WTC11 (cell line): ENCODE results near the gene CFAP161. TPM values are rescaled to one million over a fixed set of nuclear protein-coding genes. Genes with fewer than 3 reads are reported as not detected.
"Not testable (repeated sequence)": the region's sequence is repeated elsewhere in the genome, so short reads cannot be mapped to it uniquely, and the experiment has no call there.

Experiments
- ATAC-seq: fragments of 200-7000 bp; cut with Tn5 transposase; 2 replicates; pipeline ENCODE4 v1.10.0; 2021; ENCODE audit warnings: mild to moderate bottlenecking, moderate library complexity
- CTCF ChIA-PET: fragments of 300-600 bp; sonication (Branson Sonifier 250); formaldehyde crosslinking; loops from one replicate; lab custom pipeline; 2021; ENCODE audit warnings: antibody characterized with exemption; lab: Charles Lee
- POLR2A ChIA-PET: fragments of 350-600 bp; sonication (Branson Sonifier 250); formaldehyde crosslinking; loops from one replicate; lab custom pipeline; 2021; ENCODE audit warnings: antibody characterized with exemption; lab: Charles Lee
- DNase-seq: peaks from one replicate; pipeline ENCODE4 v3.0.0; 2021; ENCODE audit warnings: low spot score
- H3K27ac Mint-ChIP-seq: 2 replicates; pipeline ENCODE4 v1.8.0; 2021; ENCODE audit warnings: mixed read lengths
- H3K27me3 Mint-ChIP-seq: 2 replicates; pipeline ENCODE4 v1.8.0; 2021; ENCODE audit warnings: low read depth, mild to moderate bottlenecking, moderate library complexity, mixed read lengths
- H3K36me3 Mint-ChIP-seq: 2 replicates; pipeline ENCODE4 v1.8.0; 2021; ENCODE audit warnings: mixed read lengths
- H3K4me1 Mint-ChIP-seq: 2 replicates; pipeline ENCODE4 v1.8.0; 2022; ENCODE audit warnings: mixed read lengths
- H3K4me3 Mint-ChIP-seq: 2 replicates; pipeline ENCODE4 v1.8.0; 2021; ENCODE audit warnings: mild to moderate bottlenecking, moderate library complexity, mixed read lengths
- H3K9me3 Mint-ChIP-seq: 2 replicates; pipeline ENCODE4 v1.8.0; 2021; ENCODE audit warnings: mixed read lengths
- GRHL2 ChIP-seq: fragments of 250-450 bp; sonication (Bioruptor Pico); IDR thresholded peaks from 2 replicates; pipeline ENCODE4 v1.8.0; 2022; ENCODE audit warnings: mild to moderate bottlenecking, moderate library complexity; ENCODE audit not compliant: insufficient replicate concordance, severe bottlenecking
- GTF2I ChIP-seq: fragments of 250-450 bp; sonication (Bioruptor Pico); conservative IDR thresholded peaks from 2 replicates; pipeline ENCODE4 v1.4.0; 2021; ENCODE audit warnings: mild to moderate bottlenecking
- NR1H2 ChIP-seq: sonication (generic); formaldehyde crosslinking; IDR thresholded peaks from 2 replicates; pipeline ENCODE4 v1.9.0; 2021; ENCODE audit warnings: mild to moderate bottlenecking, moderate library complexity, missing genetic modification reagents
- TCF7 ChIP-seq: sonication (generic); formaldehyde crosslinking; IDR thresholded peaks from 2 replicates; pipeline ENCODE4 v1.8.0; 2022; ENCODE audit warnings: mild to moderate bottlenecking, low read depth, missing genetic modification reagents, moderate library complexity
- ZNF121 ChIP-seq: sonication (generic); formaldehyde crosslinking; IDR thresholded peaks from 2 replicates; pipeline ENCODE4 v1.8.0; 2023; ENCODE audit warnings: missing genetic modification reagents
- ZNF317 ChIP-seq: sonication (generic); formaldehyde crosslinking; IDR thresholded peaks from 2 replicates; pipeline ENCODE4 v1.8.1; 2023; ENCODE audit warnings: low read depth, mild to moderate bottlenecking, moderate library complexity, missing genetic modification reagents, borderline replicate concordance
- total RNA-seq: library from RNA; stranded (reverse); gene quantifications from 3 replicates; pipeline ENCODE4 v1.2.3, GENCODE V29; 2021
- TF ChIP-seq, protein P1 (sequence below): sonication (generic); formaldehyde crosslinking; IDR thresholded peaks from 2 replicates; pipeline ENCODE4 v1.8.1; 2023; ENCODE audit warnings: mild to moderate bottlenecking, missing genetic modification reagents, moderate library complexity
- TF ChIP-seq, protein P2 (sequence below): fragments of 250-450 bp; sonication (Bioruptor Pico); IDR thresholded peaks from 2 replicates; pipeline ENCODE4 v1.9.0; 2021; ENCODE audit warnings: mild to moderate bottlenecking
- TF ChIP-seq, protein P3 (sequence below): sonication (generic); formaldehyde crosslinking; conservative IDR thresholded peaks from 2 replicates; pipeline ENCODE4 v1.8.1; 2022; ENCODE audit warnings: mild to moderate bottlenecking, missing genetic modification reagents
- TF ChIP-seq, protein P4 (sequence below): sonication (generic); formaldehyde crosslinking; IDR thresholded peaks from 2 replicates; pipeline ENCODE4 v1.8.0; 2022; ENCODE audit warnings: mild to moderate bottlenecking, missing genetic modification reagents
- TF ChIP-seq, protein P5 (sequence below): fragments of 250-450 bp; sonication (Bioruptor Pico); IDR thresholded peaks from 2 replicates; pipeline ENCODE4 v1.9.0; 2021; ENCODE audit warnings: mild to moderate bottlenecking
- TF ChIP-seq, protein P6 (sequence below): sonication (generic); formaldehyde crosslinking; conservative IDR thresholded peaks from 2 replicates; pipeline ENCODE4 v1.8.1; 2023; ENCODE audit warnings: mild to moderate bottlenecking, low read depth, missing genetic modification reagents, moderate library complexity
- TF ChIP-seq, protein P7 (sequence below): sonication (generic); formaldehyde crosslinking; IDR thresholded peaks from 2 replicates; pipeline ENCODE4 v1.8.0; 2023; ENCODE audit warnings: mild to moderate bottlenecking, missing genetic modification reagents
- TF ChIP-seq, protein P8 (sequence below): sonication (generic); formaldehyde crosslinking; IDR thresholded peaks from 2 replicates; pipeline ENCODE4 v1.8.1; 2023; ENCODE audit warnings: mild to moderate bottlenecking, missing genetic modification reagents

Gene CFAP161
- total RNA-seq, 1 experiment from 2014 or later: not detected

DNA sequence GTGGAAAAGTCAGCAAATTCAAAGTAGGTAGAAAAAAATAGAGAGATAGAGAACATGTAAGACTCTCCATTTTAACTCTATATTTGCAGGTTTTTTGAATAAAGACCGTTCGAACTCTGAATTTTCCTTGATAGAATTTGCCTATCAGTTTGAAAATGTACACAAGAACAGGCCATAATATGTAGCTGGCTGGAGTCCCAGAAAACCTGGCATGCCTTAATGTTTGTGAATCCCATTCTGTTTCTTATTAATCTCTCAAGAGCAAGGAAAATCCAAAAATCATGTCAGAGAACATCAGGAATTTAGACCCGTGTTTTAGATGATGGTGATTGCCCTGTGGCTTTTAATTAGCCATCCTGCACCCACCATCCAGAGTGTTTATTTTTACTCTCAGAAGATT, 7.2 kb upstream of the CFAP161 start:
- Mint-ChIP-seq H3K36me3 (peaks cover under 1% of the 10 kb centered on the region; the same call in 1 of the 2 replicates), H3K27me3 (peaks cover 28% of the 10 kb centered on the region), H3K9me3 (peaks cover 21% of the 10 kb centered on the region), H3K4me1 (no peaks in the 10 kb centered on the region), H3K27ac (no peak overlapping the region), H3K4me3 (no peak overlapping the region)
- POLR2A ChIA-PET: no interaction called here
- CTCF ChIA-PET: interaction anchor here (1.1 kb wide), 2 partner anchors 20 to 139 kb away, joined by 3 to 6 read pairs; no protein-coding TSS in a partner anchor
- ATAC-seq (no peak), DNase-seq (no peak)
- TF ChIP-seq, protein P1, sequence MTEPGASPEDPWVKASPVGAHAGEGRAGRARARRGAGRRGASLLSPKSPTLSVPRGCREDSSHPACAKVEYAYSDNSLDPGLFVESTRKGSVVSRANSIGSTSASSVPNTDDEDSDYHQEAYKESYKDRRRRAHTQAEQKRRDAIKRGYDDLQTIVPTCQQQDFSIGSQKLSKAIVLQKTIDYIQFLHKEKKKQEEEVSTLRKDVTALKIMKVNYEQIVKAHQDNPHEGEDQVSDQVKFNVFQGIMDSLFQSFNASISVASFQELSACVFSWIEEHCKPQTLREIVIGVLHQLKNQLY (CRISPR knock-in tag): no peak
- TF ChIP-seq, protein P2, sequence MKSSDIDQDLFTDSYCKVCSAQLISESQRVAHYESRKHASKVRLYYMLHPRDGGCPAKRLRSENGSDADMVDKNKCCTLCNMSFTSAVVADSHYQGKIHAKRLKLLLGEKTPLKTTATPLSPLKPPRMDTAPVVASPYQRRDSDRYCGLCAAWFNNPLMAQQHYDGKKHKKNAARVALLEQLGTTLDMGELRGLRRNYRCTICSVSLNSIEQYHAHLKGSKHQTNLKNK: no peak
- TF ChIP-seq ZNF121 (no peak), TCF7 (CRISPR knock-in tag) (no peak), NR1H2 (CRISPR knock-in tag) (no peak), GTF2I (no peak), GRHL2 (CRISPR knock-in tag) (no peak), ZNF317 (CRISPR knock-in tag) (no peak)
- TF ChIP-seq, protein P3, sequence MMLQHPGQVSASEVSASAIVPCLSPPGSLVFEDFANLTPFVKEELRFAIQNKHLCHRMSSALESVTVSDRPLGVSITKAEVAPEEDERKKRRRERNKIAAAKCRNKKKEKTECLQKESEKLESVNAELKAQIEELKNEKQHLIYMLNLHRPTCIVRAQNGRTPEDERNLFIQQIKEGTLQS (CRISPR knock-in tag): no peak
- TF ChIP-seq, protein P4, sequence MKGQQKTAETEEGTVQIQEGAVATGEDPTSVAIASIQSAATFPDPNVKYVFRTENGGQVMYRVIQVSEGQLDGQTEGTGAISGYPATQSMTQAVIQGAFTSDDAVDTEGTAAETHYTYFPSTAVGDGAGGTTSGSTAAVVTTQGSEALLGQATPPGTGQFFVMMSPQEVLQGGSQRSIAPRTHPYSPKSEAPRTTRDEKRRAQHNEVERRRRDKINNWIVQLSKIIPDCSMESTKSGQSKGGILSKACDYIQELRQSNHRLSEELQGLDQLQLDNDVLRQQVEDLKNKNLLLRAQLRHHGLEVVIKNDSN: no peak
- TF ChIP-seq, protein P5, sequence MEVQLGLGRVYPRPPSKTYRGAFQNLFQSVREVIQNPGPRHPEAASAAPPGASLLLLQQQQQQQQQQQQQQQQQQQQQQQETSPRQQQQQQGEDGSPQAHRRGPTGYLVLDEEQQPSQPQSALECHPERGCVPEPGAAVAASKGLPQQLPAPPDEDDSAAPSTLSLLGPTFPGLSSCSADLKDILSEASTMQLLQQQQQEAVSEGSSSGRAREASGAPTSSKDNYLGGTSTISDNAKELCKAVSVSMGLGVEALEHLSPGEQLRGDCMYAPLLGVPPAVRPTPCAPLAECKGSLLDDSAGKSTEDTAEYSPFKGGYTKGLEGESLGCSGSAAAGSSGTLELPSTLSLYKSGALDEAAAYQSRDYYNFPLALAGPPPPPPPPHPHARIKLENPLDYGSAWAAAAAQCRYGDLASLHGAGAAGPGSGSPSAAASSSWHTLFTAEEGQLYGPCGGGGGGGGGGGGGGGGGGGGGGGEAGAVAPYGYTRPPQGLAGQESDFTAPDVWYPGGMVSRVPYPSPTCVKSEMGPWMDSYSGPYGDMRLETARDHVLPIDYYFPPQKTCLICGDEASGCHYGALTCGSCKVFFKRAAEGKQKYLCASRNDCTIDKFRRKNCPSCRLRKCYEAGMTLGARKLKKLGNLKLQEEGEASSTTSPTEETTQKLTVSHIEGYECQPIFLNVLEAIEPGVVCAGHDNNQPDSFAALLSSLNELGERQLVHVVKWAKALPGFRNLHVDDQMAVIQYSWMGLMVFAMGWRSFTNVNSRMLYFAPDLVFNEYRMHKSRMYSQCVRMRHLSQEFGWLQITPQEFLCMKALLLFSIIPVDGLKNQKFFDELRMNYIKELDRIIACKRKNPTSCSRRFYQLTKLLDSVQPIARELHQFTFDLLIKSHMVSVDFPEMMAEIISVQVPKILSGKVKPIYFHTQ (CRISPR knock-in tag): no peak
- TF ChIP-seq, protein P6, sequence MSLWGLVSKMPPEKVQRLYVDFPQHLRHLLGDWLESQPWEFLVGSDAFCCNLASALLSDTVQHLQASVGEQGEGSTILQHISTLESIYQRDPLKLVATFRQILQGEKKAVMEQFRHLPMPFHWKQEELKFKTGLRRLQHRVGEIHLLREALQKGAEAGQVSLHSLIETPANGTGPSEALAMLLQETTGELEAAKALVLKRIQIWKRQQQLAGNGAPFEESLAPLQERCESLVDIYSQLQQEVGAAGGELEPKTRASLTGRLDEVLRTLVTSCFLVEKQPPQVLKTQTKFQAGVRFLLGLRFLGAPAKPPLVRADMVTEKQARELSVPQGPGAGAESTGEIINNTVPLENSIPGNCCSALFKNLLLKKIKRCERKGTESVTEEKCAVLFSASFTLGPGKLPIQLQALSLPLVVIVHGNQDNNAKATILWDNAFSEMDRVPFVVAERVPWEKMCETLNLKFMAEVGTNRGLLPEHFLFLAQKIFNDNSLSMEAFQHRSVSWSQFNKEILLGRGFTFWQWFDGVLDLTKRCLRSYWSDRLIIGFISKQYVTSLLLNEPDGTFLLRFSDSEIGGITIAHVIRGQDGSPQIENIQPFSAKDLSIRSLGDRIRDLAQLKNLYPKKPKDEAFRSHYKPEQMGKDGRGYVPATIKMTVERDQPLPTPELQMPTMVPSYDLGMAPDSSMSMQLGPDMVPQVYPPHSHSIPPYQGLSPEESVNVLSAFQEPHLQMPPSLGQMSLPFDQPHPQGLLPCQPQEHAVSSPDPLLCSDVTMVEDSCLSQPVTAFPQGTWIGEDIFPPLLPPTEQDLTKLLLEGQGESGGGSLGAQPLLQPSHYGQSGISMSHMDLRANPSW (CRISPR knock-in tag): no peak
- TF ChIP-seq, protein P7, sequence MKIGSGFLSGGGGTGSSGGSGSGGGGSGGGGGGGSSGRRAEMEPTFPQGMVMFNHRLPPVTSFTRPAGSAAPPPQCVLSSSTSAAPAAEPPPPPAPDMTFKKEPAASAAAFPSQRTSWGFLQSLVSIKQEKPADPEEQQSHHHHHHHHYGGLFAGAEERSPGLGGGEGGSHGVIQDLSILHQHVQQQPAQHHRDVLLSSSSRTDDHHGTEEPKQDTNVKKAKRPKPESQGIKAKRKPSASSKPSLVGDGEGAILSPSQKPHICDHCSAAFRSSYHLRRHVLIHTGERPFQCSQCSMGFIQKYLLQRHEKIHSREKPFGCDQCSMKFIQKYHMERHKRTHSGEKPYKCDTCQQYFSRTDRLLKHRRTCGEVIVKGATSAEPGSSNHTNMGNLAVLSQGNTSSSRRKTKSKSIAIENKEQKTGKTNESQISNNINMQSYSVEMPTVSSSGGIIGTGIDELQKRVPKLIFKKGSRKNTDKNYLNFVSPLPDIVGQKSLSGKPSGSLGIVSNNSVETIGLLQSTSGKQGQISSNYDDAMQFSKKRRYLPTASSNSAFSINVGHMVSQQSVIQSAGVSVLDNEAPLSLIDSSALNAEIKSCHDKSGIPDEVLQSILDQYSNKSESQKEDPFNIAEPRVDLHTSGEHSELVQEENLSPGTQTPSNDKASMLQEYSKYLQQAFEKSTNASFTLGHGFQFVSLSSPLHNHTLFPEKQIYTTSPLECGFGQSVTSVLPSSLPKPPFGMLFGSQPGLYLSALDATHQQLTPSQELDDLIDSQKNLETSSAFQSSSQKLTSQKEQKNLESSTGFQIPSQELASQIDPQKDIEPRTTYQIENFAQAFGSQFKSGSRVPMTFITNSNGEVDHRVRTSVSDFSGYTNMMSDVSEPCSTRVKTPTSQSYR (CRISPR knock-in tag): no peak
- TF ChIP-seq, protein P8, sequence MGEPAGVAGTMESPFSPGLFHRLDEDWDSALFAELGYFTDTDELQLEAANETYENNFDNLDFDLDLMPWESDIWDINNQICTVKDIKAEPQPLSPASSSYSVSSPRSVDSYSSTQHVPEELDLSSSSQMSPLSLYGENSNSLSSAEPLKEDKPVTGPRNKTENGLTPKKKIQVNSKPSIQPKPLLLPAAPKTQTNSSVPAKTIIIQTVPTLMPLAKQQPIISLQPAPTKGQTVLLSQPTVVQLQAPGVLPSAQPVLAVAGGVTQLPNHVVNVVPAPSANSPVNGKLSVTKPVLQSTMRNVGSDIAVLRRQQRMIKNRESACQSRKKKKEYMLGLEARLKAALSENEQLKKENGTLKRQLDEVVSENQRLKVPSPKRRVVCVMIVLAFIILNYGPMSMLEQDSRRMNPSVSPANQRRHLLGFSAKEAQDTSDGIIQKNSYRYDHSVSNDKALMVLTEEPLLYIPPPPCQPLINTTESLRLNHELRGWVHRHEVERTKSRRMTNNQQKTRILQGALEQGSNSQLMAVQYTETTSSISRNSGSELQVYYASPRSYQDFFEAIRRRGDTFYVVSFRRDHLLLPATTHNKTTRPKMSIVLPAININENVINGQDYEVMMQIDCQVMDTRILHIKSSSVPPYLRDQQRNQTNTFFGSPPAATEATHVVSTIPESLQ (CRISPR knock-in tag): no peak

DNA sequence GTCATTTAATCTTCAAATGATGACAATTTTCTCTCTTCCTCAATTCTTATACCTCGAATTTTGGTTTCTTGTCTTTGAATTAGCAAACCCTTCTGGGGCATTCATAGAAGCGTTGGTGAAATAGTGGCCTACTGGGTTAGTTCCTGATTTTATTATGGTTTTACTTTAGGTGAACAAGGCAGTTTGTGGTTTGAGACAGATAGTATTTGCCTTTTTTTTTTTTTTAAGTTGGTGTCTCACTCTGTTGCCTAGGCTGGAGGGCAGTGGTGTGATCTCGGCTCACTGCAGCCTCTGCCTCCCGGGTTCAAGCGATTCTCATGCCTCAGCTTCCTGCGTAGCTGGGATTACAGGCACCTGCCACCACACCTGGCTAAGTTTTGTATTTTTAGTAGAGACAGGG, 7.4 kb downstream of the CFAP161 start:
- ATAC-seq, H3K9me3 Mint-ChIP-seq, H3K4me1 Mint-ChIP-seq, H3K4me3 Mint-ChIP-seq, POLR2A ChIA-PET, H3K27ac Mint-ChIP-seq, DNase-seq, CTCF ChIA-PET, H3K36me3 Mint-ChIP-seq: not testable (repeated sequence)
- peaks cover 12% of the 10 kb centered on the region for H3K27me3 Mint-ChIP-seq
